ENCODE data around the gene HIVEP2.

GRCh38 chr6:142808405-142809061 lies 136.4 kb downstream of the HIVEP2 start:
- TF ChIP-seq CTCF (conservative IDR thresholded peaks at IDR 0.05 in 1 of 2, IDR thresholded peaks at IDR 0.05 in 1 of 2; ENCODE audit: low read depth in 1 of 2, low read length in 2 of 2) (no peak), EZH2 (IDR thresholded peaks at IDR 0.05; ENCODE audit: low read length, missing control alignments) (no peak)

Measured in fibroblast of lung (primary cell).